OCI-LY1 (cell line): Measurements from ENCODE around the gene DHDDS.

ENCODE experiments used
- H2AFZ ChIP-seq: fragments of 200-600 bp; sonication (generic), shearing (Covaris generic); 2 replicates; pipeline ENCODE4 v1.6.0; 2014; ENCODE audit warnings: antibody characterized with exemption, mild to moderate bottlenecking, low read length
- H3F3A ChIP-seq: fragments of 200-600 bp; sonication (generic), shearing (Covaris generic); 2 replicates; pipeline ENCODE4 v1.6.0; 2014; ENCODE audit warnings: mild to moderate bottlenecking, antibody characterized with exemption, low read length, moderate library complexity; ENCODE audit not compliant: insufficient read depth
- H3K27ac ChIP-seq: fragments of 200-600 bp; sonication (generic); 2 replicates; pipeline ENCODE4 v1.5.1; 2014; ENCODE audit warnings: low read length, mixed run types, mild to moderate bottlenecking, low read depth; ENCODE audit not compliant: poor library complexity, severe bottlenecking
- H3K27me3 ChIP-seq: fragments of 200-600 bp; sonication (generic); 2 replicates; pipeline ENCODE4 v1.6.0; 2014; ENCODE audit warnings: antibody characterized with exemption, mild to moderate bottlenecking, low read length, moderate library complexity; ENCODE audit not compliant: insufficient read depth
- H3K36me3 ChIP-seq: fragments of 200-600 bp; sonication (generic); 2 replicates; pipeline ENCODE4 v1.6.1; 2014; ENCODE audit warnings: mild to moderate bottlenecking, antibody characterized with exemption, low read length, moderate library complexity, mixed read lengths; ENCODE audit not compliant: insufficient read depth
- H3K4me1 ChIP-seq: fragments of 200-600 bp; sonication (generic); 2 replicates; pipeline ENCODE4 v1.5.1; 2014; ENCODE audit warnings: mild to moderate bottlenecking, low read length, moderate library complexity; ENCODE audit not compliant: insufficient read depth, severe bottlenecking
- H3K4me2 ChIP-seq: fragments of 200-600 bp; sonication (generic), shearing (Covaris generic); 2 replicates; pipeline ENCODE4 v1.6.1; 2014; ENCODE audit warnings: low read length
- H3K4me3 ChIP-seq: fragments of 200-600 bp; sonication (generic); 2 replicates; pipeline ENCODE4 v1.5.1; 2014; ENCODE audit warnings: low read length, low read depth, mild to moderate bottlenecking, mixed read lengths; ENCODE audit not compliant: poor library complexity, severe bottlenecking
- H3K79me2 ChIP-seq: fragments of 200-600 bp; shearing (Covaris generic); 2 replicates; pipeline ENCODE4 v1.6.1; 2016; ENCODE audit warnings: mixed run types, low read length, mixed read lengths; ENCODE audit not compliant: insufficient read depth
- H3K9ac ChIP-seq: fragments of 200-600 bp; sonication (generic), shearing (Covaris generic); 2 replicates; pipeline ENCODE4 v1.6.1; 2014; ENCODE audit warnings: mild to moderate bottlenecking, low read length, mixed read lengths
- H3K9me2 ChIP-seq: fragments of 200-600 bp; sonication (generic), shearing (Covaris generic); 2 replicates; pipeline ENCODE4 v1.6.1; 2014; ENCODE audit warnings: low read depth, mild to moderate bottlenecking, low read length, mixed read lengths
- H3K9me3 ChIP-seq: fragments of 200-600 bp; shearing (Covaris generic); 2 replicates; pipeline ENCODE4 v1.6.1; 2014; ENCODE audit warnings: low read length, mixed read lengths
- H4K20me1 ChIP-seq: fragments of 200-600 bp; sonication (generic), shearing (Covaris generic); 2 replicates; pipeline ENCODE4 v1.6.0; 2016; ENCODE audit warnings: mild to moderate bottlenecking, low read length; ENCODE audit not compliant: insufficient read depth
- CTCF ChIP-seq: fragments of 200-600 bp; sonication (generic), shearing (Covaris generic); IDR thresholded peaks from 2 replicates; pipeline ENCODE4 v1.5.1; 2017; ENCODE audit warnings: mild to moderate bottlenecking, antibody characterized with exemption, low read length, moderate library complexity, mixed read lengths
- EZH2 ChIP-seq: fragments of 200-600 bp; sonication (generic), shearing (Covaris generic); IDR thresholded peaks from 2 replicates; pipeline ENCODE4 v1.8.0; 2017; ENCODE audit warnings: borderline replicate concordance, mixed run types, mild to moderate bottlenecking, antibody characterized with exemption, low read length, moderate library complexity, mixed read lengths

The DHDDS gene

GRCh38 chr1:26410706-26411623 is 21.2 kb upstream of the DHDDS start, which contains the start of gene LIN28A:
LIN28A (plus strand) TSS chr1:26410817; CDS start chr1:26410892, 75 bp downstream.
- H4K20me1 ChIP-seq, result no peaks in the 10 kb centered on the region
- no peaks in the 10 kb centered on the region for H3K4me1 ChIP-seq
- no peak within 1 kb of the TSS for H3K4me3 ChIP-seq
- no peaks in the 10 kb centered on the region for H3F3A ChIP-seq
- H3K27me3 ChIP-seq, result no peaks in the 10 kb centered on the region
- H3K36me3 ChIP-seq, result no peaks in the 10 kb centered on the region
- TF ChIP-seq EZH2, result no peak
- TF ChIP-seq CTCF, result no peak
- H3K79me2 ChIP-seq, result no peaks in the 10 kb centered on the region
- H3K9me3 ChIP-seq, result no peaks in the 10 kb centered on the region
- H3K9me2 ChIP-seq, result no peaks in the 10 kb centered on the region
- no peak within 1 kb of the TSS for H3K27ac ChIP-seq
- H3K9ac ChIP-seq, result no peak within 1 kb of the TSS
- no peak within 1 kb of the TSS for H2AFZ ChIP-seq
- H3K4me2 ChIP-seq, result no peak within 1 kb of the TSS

- H3K9me2 ChIP-seq, result no peaks in the 10 kb centered on the region
- H3K9ac ChIP-seq, result no peak overlapping the region
- H3K36me3 ChIP-seq, result no peaks in the 10 kb centered on the region
- H2AFZ ChIP-seq, result no peak overlapping the region
- no peaks in the 10 kb centered on the region for H3K27me3 ChIP-seq
- TF ChIP-seq CTCF (no peak), EZH2 (no peak)
- H3F3A ChIP-seq, result no peaks in the 10 kb centered on the region
- H3K4me2 ChIP-seq, result no peak overlapping the region
- no peaks in the 10 kb centered on the region for H3K79me2 ChIP-seq
- no peaks in the 10 kb centered on the region for H3K9me3 ChIP-seq
- no peaks in the 10 kb centered on the region for H3K4me1 ChIP-seq
- H3K27ac ChIP-seq, result no peak overlapping the region
- no peak overlapping the region for H3K4me3 ChIP-seq
- no peaks in the 10 kb centered on the region for H4K20me1 ChIP-seq
Measured at GRCh38 chr1:26411624-26412074, 20.5 kb upstream of the DHDDS start.

GRCh38 chr1:26412180-26412840 is 19.8 kb upstream of the DHDDS start:
- no peak for TF ChIP-seq CTCF
- no peak for TF ChIP-seq EZH2
- Histone ChIP-seq H3K36me3 (no peaks in the 10 kb centered on the region), H3K4me3 (no peak overlapping the region)

More at GRCh38 chr1:26412180-26412840, 19.8 kb upstream of the DHDDS start:
- H3F3A ChIP-seq, result no peaks in the 10 kb centered on the region
- H2AFZ ChIP-seq, result no peak overlapping the region
- H3K79me2 ChIP-seq, result no peaks in the 10 kb centered on the region
- H3K4me2 ChIP-seq, result no peak overlapping the region
- no peak overlapping the region for H3K9ac ChIP-seq
- no peaks in the 10 kb centered on the region for H3K9me3 ChIP-seq
- no peaks in the 10 kb centered on the region for H3K9me2 ChIP-seq
- no peaks in the 10 kb centered on the region for H3K27me3 ChIP-seq
- no peaks in the 10 kb centered on the region for H4K20me1 ChIP-seq
- H3K27ac ChIP-seq, result no peak overlapping the region
- H3K4me1 ChIP-seq, result no peaks in the 10 kb centered on the region
